ENCODE data around the gene NCCRP1.

The NCCRP1 gene

DNA sequence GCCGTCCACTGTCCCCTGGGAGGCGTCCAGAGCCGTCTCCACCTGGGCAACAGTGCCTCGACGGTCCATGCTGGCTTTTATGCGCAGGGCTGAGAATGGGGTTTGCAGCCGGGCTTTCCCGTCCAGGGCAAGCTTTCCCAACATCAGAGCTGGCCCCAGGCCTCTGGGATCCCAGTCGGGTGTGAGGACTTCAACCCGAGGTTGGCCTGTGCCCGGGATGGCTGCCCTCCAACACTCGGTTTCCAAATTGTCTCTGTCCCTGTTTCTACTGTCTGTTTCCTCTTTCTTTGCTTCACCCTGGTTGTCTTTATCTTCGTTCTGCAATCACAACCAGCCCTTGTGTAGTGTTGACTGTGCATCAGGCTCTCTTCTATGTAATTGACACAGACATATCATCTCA, 52.0 kb downstream of the NCCRP1 start, which contains the start of gene IFNL4:
Gene IFNL4 (minus strand): TSS at position 51 of the 400 bp plus-strand sequence.
- DNase-seq = no peak

DNA sequence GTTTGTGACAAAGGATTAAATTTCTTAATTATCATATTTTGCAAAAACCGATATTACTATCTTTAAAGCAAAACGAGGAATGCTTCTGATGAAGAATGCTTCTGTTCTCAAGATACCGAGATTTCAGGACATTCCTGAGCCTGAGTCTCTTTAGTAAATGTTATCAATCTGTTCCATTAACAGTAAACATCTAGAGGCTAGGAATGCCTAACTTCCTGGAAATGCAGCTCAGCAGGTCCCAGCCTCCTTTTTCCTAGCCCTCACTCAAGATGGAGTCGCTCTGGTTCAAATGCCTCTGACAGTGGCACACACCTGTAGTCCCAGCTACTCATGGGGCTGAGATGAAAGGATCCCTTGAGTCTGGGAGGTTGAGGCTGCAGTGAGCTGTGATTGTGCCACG, 54.3 kb downstream of the NCCRP1 start:
- no peak for DNase-seq

All from activated CD4-positive, alpha-beta T cell treated with anti-CD3 and anti-CD28 coated beads, Interleukin-2, Interleukin-6, amounts not matched to agents 100 ng/mL and 50 ng/mL, durations not matched to agents 16 hours and 8 hours (primary cell).